CD4-positive, alpha-beta memory T cell (primary cell): ENCODE results near the gene CD244. TPM values are rescaled to one million over a fixed set of nuclear protein-coding genes. Genes with fewer than 3 reads are reported as not detected.
"Not testable (repeated sequence)": the region's sequence is repeated elsewhere in the genome, so short reads cannot be mapped to it uniquely, and the experiment has no call there.

Source experiments
- CTCF ChIA-PET: fragments of 350-600 bp; sonication (Branson Sonifier 250); formaldehyde crosslinking; loops from one replicate; lab custom pipeline; 2021; ENCODE audit warnings: inconsistent platforms; ENCODE audit not compliant: partially characterized antibody; lab: Charles Lee
- POLR2A ChIA-PET: fragments of 350-600 bp; sonication (Branson Sonifier 250); formaldehyde crosslinking; loops from one replicate; lab custom pipeline; 2021; ENCODE audit not compliant: partially characterized antibody; lab: Charles Lee
- DNase-seq, 5 donors: peaks; one replicate each; pipeline versions ENCODE4 v3.0.0 to v3.0.0-alpha.2; 2020 to 2022; ENCODE audit warnings: mixed read lengths in 1 of 5
- H3K27ac ChIP-seq: one replicate; pipeline ENCODE4 v1.7.0; 2013; ENCODE audit warnings: low read depth, low read length
- H3K27me3 ChIP-seq: 2 replicates; pipeline ENCODE4 v1.7.0; 2013; ENCODE audit warnings: mild to moderate bottlenecking, low read length, moderate library complexity; ENCODE audit not compliant: insufficient read depth
- H3K36me3 ChIP-seq: 2 replicates; pipeline ENCODE4 v1.7.0; 2013; ENCODE audit warnings: mild to moderate bottlenecking, low read length, moderate library complexity; ENCODE audit not compliant: insufficient read depth
- H3K4me1 ChIP-seq: 2 replicates; pipeline ENCODE4 v1.7.0; 2013; ENCODE audit warnings: mild to moderate bottlenecking, low read length, moderate library complexity; ENCODE audit not compliant: insufficient read depth
- H3K4me3 ChIP-seq, 2 donors: one replicate each; pipeline ENCODE4 v1.7.0; 2013; ENCODE audit warnings: low read length in 2 of 2, mild to moderate bottlenecking in 1 of 2
- H3K9me3 ChIP-seq, 2 donors: one replicate each; pipeline ENCODE4 v1.7.0; 2013; ENCODE audit warnings: low read length in 2 of 2, control low read depth in 1 of 2; ENCODE audit not compliant: control insufficient read depth in 1 of 2
- H3K27ac Mint-ChIP-seq, 7 donors: one replicate each; pipeline ENCODE4 v1.8.0; 2020 to 2021; ENCODE audit warnings: mixed read lengths in 7 of 7, mild to moderate bottlenecking in 6 of 7, inconsistent platforms in 3 of 7, moderate library complexity in 3 of 7
- H3K27me3 Mint-ChIP-seq, 2 donors: one replicate each; pipeline ENCODE4 v1.8.0; 2020 to 2021; ENCODE audit warnings: mixed read lengths in 2 of 2
- H3K36me3 Mint-ChIP-seq, 2 donors: one replicate each; pipeline ENCODE4 v1.8.0; 2020 to 2021; ENCODE audit warnings: mixed read lengths in 2 of 2, inconsistent platforms in 1 of 2, mild to moderate bottlenecking in 1 of 2
- H3K4me1 Mint-ChIP-seq, 4 donors: one replicate each; pipeline ENCODE4 v1.8.0; 2020 to 2021; ENCODE audit warnings: mixed read lengths in 4 of 4, mild to moderate bottlenecking in 1 of 4
- H3K4me3 Mint-ChIP-seq, 8 donors: one replicate each; pipeline ENCODE4 v1.8.0; 2020 to 2021; ENCODE audit warnings: mixed read lengths in 8 of 8, mild to moderate bottlenecking in 7 of 8, moderate library complexity in 6 of 8, inconsistent platforms in 3 of 8
- H3K9me3 Mint-ChIP-seq, 8 donors: one replicate each; pipeline ENCODE4 v1.8.0; 2020 to 2021; ENCODE audit warnings: mixed read lengths in 8 of 8, mild to moderate bottlenecking in 5 of 8, inconsistent platforms in 3 of 8, moderate library complexity in 1 of 8
- intact Hi-C: fragments of 100-400 bp; cut with micrococcal nuclease; formaldehyde crosslinking; loops from one replicate; pipeline ENCODE4 v1.15.1; 2023
- polyA plus RNA-seq, 2 donors: library from polyadenylated mRNA; unstranded; fragments of 300-500 nt; fragmentation: Illumina TruSeq; gene quantifications; one replicate each; pipeline ENCODE4 v1.2.3, GENCODE V29; 2021
- total RNA-seq, 2 experiments: library from RNA; stranded (reverse); gene quantifications; one replicate each; pipeline ENCODE4 v1.2.3, GENCODE V29; 2021

Gene CD244
- total and polyA plus RNA-seq, 4 experiments from 2014 or later: 0.93 to 0.95 TPM; not detected in 2

- CTCF ChIA-PET: interaction anchor here (1.4 to 12.0 kb wide), 2 partner anchors 44 to 74 kb away, joined by 4 to 184 read pairs; no protein-coding TSS in a partner anchor
- Mint-ChIP-seq H3K9me3 (no peaks in the 10 kb centered on the region), H3K27me3 (peaks cover 0 to 3% of the 10 kb centered on the region in 2 donors), H3K4me3 (no peak overlapping the region), H3K4me1 (peaks cover 5 to 22% (median 6%) of the 10 kb centered on the region in 4 donors), H3K36me3 (no peaks in the 10 kb centered on the region), H3K27ac (peak overlapping the region in 1 of 7 donors; percentile 25)
- no peak overlapping the region for H3K4me3 ChIP-seq
- peaks cover 7% of the 10 kb centered on the region for H3K4me1 ChIP-seq
- no peak overlapping the region for H3K27ac ChIP-seq
- intact Hi-C loops: no loop called here
- no peaks in the 10 kb centered on the region for H3K27me3 ChIP-seq
- POLR2A ChIA-PET: interaction anchor here (2.0 kb wide), 1 partner anchor 43 kb away, joined by 5 read pairs; no protein-coding TSS in a partner anchor
- H3K36me3 ChIP-seq: no peaks in the 10 kb centered on the region
- DNase-seq: no peak
- H3K9me3 ChIP-seq: no peaks in the 10 kb centered on the region
Measured at GRCh38 chr1:160880216-160880615, 17.5 kb upstream of the CD244 start.

GRCh38 chr1:160879056-160879455, 16.4 kb upstream of the CD244 start:
- intact Hi-C loops: loop anchor here (5.0 kb wide), 1 partner anchor 73 kb away; the partner anchor contains the start of gene ITLN2
- DNase-seq: peak in 1 of 5 donors; percentile 0

DNA sequence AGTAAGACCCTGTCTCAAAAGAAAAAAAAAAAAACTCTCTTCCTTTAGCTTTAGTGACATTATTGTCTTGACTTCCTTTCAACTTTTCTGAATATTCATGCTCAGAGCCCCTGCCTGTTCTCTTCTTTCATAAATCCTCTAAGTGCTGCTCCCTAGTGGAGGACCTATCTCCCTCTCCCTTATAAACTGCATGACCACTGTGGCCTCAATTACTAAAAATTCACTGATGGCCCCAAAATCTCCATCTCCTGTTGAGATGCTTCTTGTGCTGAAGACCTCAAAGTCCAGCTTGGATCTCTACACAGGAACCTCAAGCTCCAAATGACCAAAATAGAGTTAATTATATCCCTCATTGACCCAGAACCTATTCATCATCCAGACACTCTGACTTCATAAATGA, 14.5 kb upstream of the CD244 start:
- Mint-ChIP-seq H3K9me3 (no peaks in the 10 kb centered on the region), H3K4me1 (peaks cover 5 to 22% (median 6%) of the 10 kb centered on the region in 4 donors), H3K27ac (peak overlapping the region in 2 of 7 donors; percentile 1 to 2), H3K4me3 (peak overlapping the region in 1 of 8 donors; percentile 15), H3K36me3 (no peaks in the 10 kb centered on the region), H3K27me3 (peaks cover 0 to 6% of the 10 kb centered on the region in 2 donors)
- POLR2A ChIA-PET: interaction anchor here (1.6 kb wide), 1 partner anchor 39 kb away, joined by 10 read pairs; no protein-coding TSS in a partner anchor
- Histone ChIP-seq H3K27me3 (no peaks in the 10 kb centered on the region), H3K36me3 (no peaks in the 10 kb centered on the region), H3K27ac (no peak overlapping the region), H3K4me3 (no peak overlapping the region), H3K4me1 (peaks cover 7% of the 10 kb centered on the region), H3K9me3 (no peaks in the 10 kb centered on the region)
- CTCF ChIA-PET: interaction anchor here (0.7 to 12.0 kb wide), 23 partner anchors 15 to 195 kb away, joined by 3 to 184 read pairs (median 4); partner anchors contain the start of gene CD244
- DNase-seq: peak in 4 of 5 donors; percentile 45 to 56 (median 54)
- intact Hi-C loops: loop anchor here (1.0 to 5.0 kb wide), 4 partner anchors 40 to 150 kb away; partner anchors contain the start of gene ITLN2

More at GRCh38 chr1:160879056-160879455, 16.4 kb upstream of the CD244 start:
- H3K4me1 ChIP-seq: peaks cover 7% of the 10 kb centered on the region
- H3K9me3 ChIP-seq: no peaks in the 10 kb centered on the region
- no peaks in the 10 kb centered on the region for H3K9me3 Mint-ChIP-seq
- no peaks in the 10 kb centered on the region for H3K36me3 ChIP-seq
- no peaks in the 10 kb centered on the region for H3K36me3 Mint-ChIP-seq
- no peaks in the 10 kb centered on the region for H3K27me3 ChIP-seq
- ChIA-PET CTCF (interaction anchor here (0.7 to 12.0 kb wide), 7 partner anchors 42 to 112 kb away, joined by 3 to 184 read pairs (median 3); partner anchors contain the start of gene ITLN2), POLR2A (interaction anchor here (2.0 kb wide), 1 partner anchor 42 kb away, joined by 5 read pairs; no protein-coding TSS in a partner anchor)
- no peak overlapping the region for H3K27ac ChIP-seq
- no peak overlapping the region for H3K4me3 ChIP-seq
- H3K27ac Mint-ChIP-seq: peak overlapping the region in 5 of 7 donors; percentile 13 to 61 (median 59)
- peak overlapping the region in 2 of 8 donors; percentile 37 to 39 for H3K4me3 Mint-ChIP-seq
- H3K27me3 Mint-ChIP-seq: peaks cover 0 to 6% of the 10 kb centered on the region in 2 donors
- H3K4me1 Mint-ChIP-seq: peaks cover 5 to 22% (median 6%) of the 10 kb centered on the region in 4 donors

GRCh38 chr1:160876311-160876710, 13.6 kb upstream of the CD244 start:
- intact Hi-C loops: loop anchor here (2.0 to 5.0 kb wide), 2 partner anchors 76 to 100 kb away; partner anchors contain the start of gene ITLN2
- CTCF ChIA-PET: interaction anchor here (0.7 to 12.0 kb wide), 12 partner anchors 14 to 194 kb away, joined by 3 to 184 read pairs (median 7); partner anchors contain the start of gene CD244
- Mint-ChIP-seq H3K4me3 (peak overlapping the region in 1 of 8 donors; percentile 57), H3K27ac (no peak overlapping the region), H3K36me3 (no peaks in the 10 kb centered on the region), H3K27me3 (peaks cover 0 to 6% of the 10 kb centered on the region in 2 donors), H3K4me1 (peaks cover 5 to 22% (median 6%) of the 10 kb centered on the region in 4 donors), H3K9me3 (no peaks in the 10 kb centered on the region)
- no peaks in the 10 kb centered on the region for H3K9me3 ChIP-seq
- no peak overlapping the region for H3K27ac ChIP-seq
- H3K4me1 ChIP-seq: peaks cover 7% of the 10 kb centered on the region
- POLR2A ChIA-PET: interaction anchor here (0.6 to 1.6 kb wide), 2 partner anchors 36 to 38 kb away, joined by 3 to 10 read pairs; no protein-coding TSS in a partner anchor
- H3K4me3 ChIP-seq: no peak overlapping the region
- no peaks in the 10 kb centered on the region for H3K36me3 ChIP-seq
- no peak for DNase-seq
- H3K27me3 ChIP-seq: no peaks in the 10 kb centered on the region

DNA sequence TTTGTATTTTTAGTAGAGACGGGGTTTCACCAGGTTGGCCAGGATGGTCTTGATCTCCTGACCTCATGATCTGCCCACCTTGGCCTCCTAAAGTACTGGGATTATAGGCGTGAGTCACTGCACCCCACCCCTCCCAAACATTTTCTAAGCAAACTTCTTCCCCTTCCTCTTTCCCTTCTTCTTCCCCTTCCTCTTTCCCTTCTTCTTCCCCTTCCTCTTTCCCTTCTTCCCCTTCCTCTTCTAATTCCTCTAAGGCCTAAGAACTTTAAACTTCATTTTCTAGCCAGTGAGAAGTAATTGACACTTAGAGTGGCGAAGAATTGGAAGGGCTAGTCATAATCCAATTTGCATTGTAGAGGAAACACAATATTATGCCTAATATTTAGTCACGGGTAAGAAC, 12.9 kb upstream of the CD244 start:
- H3K36me3 ChIP-seq, H3K4me3 Mint-ChIP-seq, H3K27me3 Mint-ChIP-seq, POLR2A ChIA-PET, H3K9me3 Mint-ChIP-seq, H3K4me3 ChIP-seq, H3K36me3 Mint-ChIP-seq, H3K4me1 ChIP-seq, H3K9me3 ChIP-seq, H3K27me3 ChIP-seq, DNase-seq, H3K27ac ChIP-seq, H3K27ac Mint-ChIP-seq: not testable (repeated sequence)
- peaks cover 5 to 22% (median 6%) of the 10 kb centered on the region in 4 donors for H3K4me1 Mint-ChIP-seq
- intact Hi-C loops: loop anchor here (5.0 kb wide), 1 partner anchor 77 kb away; the partner anchor contains the start of gene ITLN2
- CTCF ChIA-PET: interaction anchor here (3.7 kb wide), 1 partner anchor 39 kb away, joined by 25 read pairs; no protein-coding TSS in a partner anchor

GRCh38 chr1:160874935-160875334, 12.2 kb upstream of the CD244 start:
- H3K27me3 Mint-ChIP-seq: peaks cover 0 to 6% of the 10 kb centered on the region in 2 donors
- H3K27ac Mint-ChIP-seq: peak overlapping the region in 1 of 7 donors; percentile 5
- H3K4me1 Mint-ChIP-seq: peaks cover 5 to 22% (median 6%) of the 10 kb centered on the region in 4 donors
- H3K27me3 ChIP-seq: no peaks in the 10 kb centered on the region
- intact Hi-C loops: loop anchor here (5.0 kb wide), 1 partner anchor 77 kb away; the partner anchor contains the start of gene ITLN2
- no peak overlapping the region for H3K4me3 ChIP-seq
- no peaks in the 10 kb centered on the region for H3K36me3 ChIP-seq
- CTCF ChIA-PET: interaction anchor here (0.9 to 3.7 kb wide), 3 partner anchors 17 to 99 kb away, joined by 3 to 25 read pairs (median 3); no protein-coding TSS in a partner anchor
- POLR2A ChIA-PET: interaction anchor here (2.2 kb wide), 1 partner anchor 38 kb away, joined by 8 read pairs; no protein-coding TSS in a partner anchor
- no peaks in the 10 kb centered on the region for H3K36me3 Mint-ChIP-seq
- H3K9me3 ChIP-seq: no peaks in the 10 kb centered on the region
- H3K4me1 ChIP-seq: peaks cover 7% of the 10 kb centered on the region
- no peak overlapping the region for H3K4me3 Mint-ChIP-seq
- no peak for DNase-seq
- H3K27ac ChIP-seq: no peak overlapping the region
- no peaks in the 10 kb centered on the region for H3K9me3 Mint-ChIP-seq

DNA sequence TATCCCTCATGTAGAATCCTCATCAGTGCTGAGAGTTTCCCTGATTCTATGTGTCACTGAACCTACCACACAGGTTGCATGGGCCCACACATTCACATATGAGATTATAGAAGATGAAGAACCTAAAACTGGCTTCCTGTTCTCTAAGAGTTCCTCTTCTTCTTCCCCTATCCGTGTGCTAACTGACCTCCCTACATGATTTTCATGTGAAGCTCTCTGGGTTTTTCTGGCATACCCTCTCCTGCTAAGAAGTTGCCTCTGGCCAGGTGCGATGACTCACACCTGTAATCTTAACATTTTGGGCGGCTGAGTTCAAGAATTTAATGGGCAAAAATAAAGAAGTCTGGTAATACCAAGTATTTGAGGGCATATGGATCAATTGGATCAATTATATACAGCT, 5.5 kb upstream of the CD244 start:
- no peaks in the 10 kb centered on the region for H3K4me1 ChIP-seq
- ChIA-PET CTCF (no interaction called here), POLR2A (no interaction called here)
- no peak overlapping the region for H3K4me3 ChIP-seq
- Mint-ChIP-seq H3K4me1 (peaks cover 0 to 6% (median 5%) of the 10 kb centered on the region in 4 donors), H3K4me3 (no peak overlapping the region), H3K36me3 (no peaks in the 10 kb centered on the region), H3K9me3 (no peaks in the 10 kb centered on the region), H3K27ac (no peak overlapping the region), H3K27me3 (no peaks in the 10 kb centered on the region)
- H3K27me3 ChIP-seq: no peaks in the 10 kb centered on the region
- DNase-seq: no peak
- H3K36me3 ChIP-seq: no peaks in the 10 kb centered on the region
- H3K9me3 ChIP-seq: no peaks in the 10 kb centered on the region
- H3K27ac ChIP-seq: no peak overlapping the region
- intact Hi-C loops: no loop called here
